22Rv1 (cell line): Measurements from ENCODE around the gene BST1.

Experiments used
- ZFX ChIP-seq: fragments of 450-650 bp; IDR thresholded peaks from 2 replicates; pipeline ENCODE4 v1.6.1; 2017; ENCODE audit warnings: antibody characterized with exemption, borderline replicate concordance
- TF ChIP-seq, protein P1 (sequence below): fragments of 450-650 bp; IDR thresholded peaks from 2 replicates; pipeline ENCODE4 v1.5.1; 2017; ENCODE audit warnings: mild to moderate bottlenecking

DNA sequence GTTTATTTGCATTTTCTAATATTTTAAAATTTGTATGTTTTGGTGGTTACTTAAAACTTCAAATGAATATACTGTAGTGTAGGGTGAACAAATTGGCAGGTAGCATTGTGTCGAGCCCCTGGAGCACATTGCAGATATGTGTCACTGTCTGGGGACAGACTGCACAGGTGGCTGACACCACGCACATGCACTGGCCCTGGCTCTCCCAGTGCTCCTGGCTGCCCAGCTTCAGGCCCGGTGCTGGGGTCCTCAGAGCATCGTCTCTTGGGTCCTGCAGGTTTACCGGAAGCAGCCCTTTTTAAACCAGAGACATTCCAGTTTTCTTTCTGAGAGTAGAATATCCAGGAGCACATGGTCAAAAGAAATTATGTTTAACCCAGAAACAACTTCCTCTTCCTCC lies 15.6 kb downstream of the BST1 start:
- TF ChIP-seq, protein P1, sequence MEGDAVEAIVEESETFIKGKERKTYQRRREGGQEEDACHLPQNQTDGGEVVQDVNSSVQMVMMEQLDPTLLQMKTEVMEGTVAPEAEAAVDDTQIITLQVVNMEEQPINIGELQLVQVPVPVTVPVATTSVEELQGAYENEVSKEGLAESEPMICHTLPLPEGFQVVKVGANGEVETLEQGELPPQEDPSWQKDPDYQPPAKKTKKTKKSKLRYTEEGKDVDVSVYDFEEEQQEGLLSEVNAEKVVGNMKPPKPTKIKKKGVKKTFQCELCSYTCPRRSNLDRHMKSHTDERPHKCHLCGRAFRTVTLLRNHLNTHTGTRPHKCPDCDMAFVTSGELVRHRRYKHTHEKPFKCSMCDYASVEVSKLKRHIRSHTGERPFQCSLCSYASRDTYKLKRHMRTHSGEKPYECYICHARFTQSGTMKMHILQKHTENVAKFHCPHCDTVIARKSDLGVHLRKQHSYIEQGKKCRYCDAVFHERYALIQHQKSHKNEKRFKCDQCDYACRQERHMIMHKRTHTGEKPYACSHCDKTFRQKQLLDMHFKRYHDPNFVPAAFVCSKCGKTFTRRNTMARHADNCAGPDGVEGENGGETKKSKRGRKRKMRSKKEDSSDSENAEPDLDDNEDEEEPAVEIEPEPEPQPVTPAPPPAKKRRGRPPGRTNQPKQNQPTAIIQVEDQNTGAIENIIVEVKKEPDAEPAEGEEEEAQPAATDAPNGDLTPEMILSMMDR, result no peak
- no peak for TF ChIP-seq ZFX
